H1 (cell line): Measurements from ENCODE around the gene DIPK2A. TPM values are rescaled to one million over a fixed set of nuclear protein-coding genes. Genes with fewer than 3 reads are reported as not detected.

ENCODE experiments used
- KDM4A ChIP-seq: IDR thresholded peaks from one replicate; pipeline ENCODE4 v1.7.1; 2012; ENCODE audit warnings: low read depth, mild to moderate bottlenecking, moderate library complexity, low read length, inconsistent platforms; ENCODE audit not compliant: severe bottlenecking
- SP2 ChIP-seq: IDR thresholded peaks from 2 replicates; pipeline ENCODE4 v1.6.1; 2012; ENCODE audit warnings: mild to moderate bottlenecking, low read length, inconsistent platforms
- polyA plus RNA-seq, 7 experiments: library from polyadenylated mRNA; depleted of rRNA in 3 of 7; stranded (reverse) in 5 of 7; unstranded in 2 of 7; fragments of >200 nt in 5 of 7; fragments of 200-250 nt in 2 of 7; gene quantifications; 1 replicate in 5 of 7; 2 replicates in 1 of 7; 4 replicates in 1 of 7; pipeline versions ENCODE4 v1.2.1 to v1.2.3, GENCODE V29; 2011 to 2013; ENCODE audit warnings: missing spikeins in 2 of 7, mixed read lengths in 2 of 7
- total RNA-seq: library from RNA; stranded (reverse); fragmentation: NEBNext Ultra II Directional; extraction: Animal tissue kit (Norgen Biotek cat#: 25700); gene quantifications from 2 replicates; pipeline ENCODE4 v1.2.1, GENCODE V29; 2021

The DIPK2A gene
- total and polyA plus RNA-seq, 2 of the 8 experiments (the other 6 are each of a cell fraction or from before 2014, with no cell fraction given): 18.4 to 28.7 TPM

DNA sequence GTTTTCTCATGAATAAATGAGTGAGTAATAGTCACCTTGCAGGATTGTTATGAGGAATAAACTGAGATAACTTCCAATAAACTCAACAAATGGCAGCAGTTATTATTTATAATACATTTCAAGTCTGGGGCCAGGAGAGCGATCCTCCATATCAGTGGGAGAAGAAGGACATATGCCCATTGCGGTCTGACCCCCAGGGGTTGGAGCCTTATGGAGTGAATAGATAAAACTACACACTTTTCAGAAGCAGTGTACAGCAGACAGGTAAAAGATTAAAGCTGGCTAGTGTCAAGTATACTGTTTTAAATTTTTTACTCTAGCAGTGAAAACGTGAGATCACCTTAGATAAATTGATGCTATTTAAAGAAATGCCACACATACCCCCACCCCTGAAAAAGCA, 43.5 kb downstream of the DIPK2A start (continued):
- TF ChIP-seq SP2 (no peak), KDM4A (no peak)
